Amniotic epithelial cell (primary cell): ENCODE measurements around the gene GLRB.
A peak's percentile ranks its signal among the peaks of the same experiment; 100 is the strongest.
"Not testable (repeated sequence)": the region's sequence is repeated elsewhere in the genome, so short reads cannot be mapped to it uniquely, and the experiment has no call there.

Source experiments
- DNase-seq: peaks from one replicate; pipeline ENCODE4 v3.0.0-alpha.2; 2010; ENCODE audit warnings: low read depth

Gene GLRB

DNA sequence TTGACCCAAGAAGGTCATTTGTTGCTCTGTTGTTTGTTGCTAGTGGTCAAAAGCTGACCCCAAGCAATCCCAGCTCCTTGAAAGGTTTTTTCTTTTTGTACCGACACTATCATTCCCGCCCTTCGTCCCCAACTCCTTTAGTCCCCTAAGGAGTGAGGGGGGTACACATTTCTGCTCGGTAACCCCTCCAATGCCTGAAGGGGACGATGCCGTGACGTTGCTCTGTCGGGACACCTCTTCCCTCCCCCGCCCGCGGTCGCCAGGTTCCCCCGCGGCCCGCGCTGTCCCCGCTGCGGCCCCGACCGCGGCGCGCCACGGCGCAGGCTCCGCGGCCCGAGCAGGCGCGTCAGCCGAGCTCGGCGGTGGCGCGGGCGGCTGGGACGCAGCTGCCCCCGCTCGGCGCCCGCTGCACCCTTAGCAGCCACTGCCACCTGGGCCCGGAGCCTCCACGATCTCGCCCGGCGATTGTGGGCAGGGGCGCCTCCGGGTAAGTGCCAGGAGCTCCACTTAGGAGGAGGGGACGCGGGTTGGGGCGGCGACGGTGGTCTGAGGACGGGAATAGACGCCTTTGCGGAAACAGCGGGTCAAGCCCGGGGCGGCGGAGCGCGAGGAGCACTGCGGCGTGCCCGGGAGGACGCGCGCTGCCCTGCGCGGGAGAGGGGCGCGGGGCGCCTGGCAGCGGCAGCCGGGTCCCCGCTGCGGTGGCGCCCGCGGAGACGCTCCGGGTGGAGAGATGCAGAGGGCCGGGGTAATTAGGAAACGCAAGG lies at the start of gene GLRB:
Gene GLRB (plus strand): TSS at position 340 of the 767 bp plus-strand sequence. CDS start 1,875 bp downstream, outside the sequence.
- DNase-seq = no peak

DNA sequence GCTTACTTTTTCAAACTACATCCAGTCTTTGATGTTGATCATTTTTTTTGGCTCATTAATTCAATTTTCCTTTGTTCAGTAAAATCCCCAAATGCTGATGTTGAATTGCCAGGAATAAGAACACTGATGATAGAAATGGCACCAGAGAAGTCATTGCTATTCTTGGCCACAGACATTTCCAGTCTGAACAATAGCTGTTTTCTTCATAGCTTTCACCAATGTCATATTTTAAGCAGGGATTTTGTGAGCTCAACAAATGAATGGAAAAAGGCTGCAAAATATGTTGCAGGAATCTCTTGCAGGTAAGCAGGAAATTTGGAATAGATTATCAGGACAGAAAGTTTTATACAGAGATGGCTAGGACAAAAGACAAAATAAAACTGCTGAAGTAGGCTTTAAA lies 40.5 kb upstream of the GLRB start:
- DNase-seq = no peak

DNA sequence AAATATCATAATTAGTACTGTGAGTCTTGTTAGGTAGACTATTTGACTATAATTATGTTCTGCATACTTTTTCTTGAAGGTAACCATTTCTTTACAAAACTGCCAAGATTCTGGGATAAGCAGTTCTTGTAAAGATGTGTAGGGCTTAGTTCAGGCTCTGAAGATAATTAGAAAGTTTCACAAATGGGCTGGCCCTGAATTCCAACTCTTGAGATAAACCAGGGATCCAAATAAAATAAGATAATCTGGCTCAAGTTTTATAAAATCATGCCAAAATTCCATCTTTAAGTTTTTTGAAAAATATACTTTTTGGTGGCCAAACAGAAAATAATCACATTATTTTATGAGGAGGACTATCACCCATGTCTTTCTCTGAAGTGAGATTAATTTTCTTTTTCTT lies 35.5 kb upstream of the GLRB start:
- no peak for DNase-seq

DNA sequence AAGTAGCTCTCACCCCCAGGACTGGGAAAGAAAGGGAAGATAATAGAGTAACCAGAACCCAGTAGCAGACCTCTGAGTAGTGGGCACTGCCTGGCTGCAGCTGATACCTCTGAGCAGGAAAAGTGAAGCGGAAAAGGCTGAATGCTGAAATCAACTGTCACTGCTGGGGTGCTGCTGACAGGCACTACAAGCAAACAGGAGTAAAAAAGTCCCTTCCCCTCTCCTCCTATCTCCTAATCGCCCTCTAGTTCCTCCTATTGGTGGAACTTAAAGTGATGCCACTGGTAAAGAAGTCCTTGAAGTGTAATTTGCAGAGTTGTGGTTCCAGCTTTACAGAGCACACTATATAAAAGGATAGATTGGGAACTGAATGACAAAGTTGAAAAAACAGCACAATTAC lies 32.8 kb upstream of the GLRB start:
- DNase-seq = peak; percentile 39

DNA sequence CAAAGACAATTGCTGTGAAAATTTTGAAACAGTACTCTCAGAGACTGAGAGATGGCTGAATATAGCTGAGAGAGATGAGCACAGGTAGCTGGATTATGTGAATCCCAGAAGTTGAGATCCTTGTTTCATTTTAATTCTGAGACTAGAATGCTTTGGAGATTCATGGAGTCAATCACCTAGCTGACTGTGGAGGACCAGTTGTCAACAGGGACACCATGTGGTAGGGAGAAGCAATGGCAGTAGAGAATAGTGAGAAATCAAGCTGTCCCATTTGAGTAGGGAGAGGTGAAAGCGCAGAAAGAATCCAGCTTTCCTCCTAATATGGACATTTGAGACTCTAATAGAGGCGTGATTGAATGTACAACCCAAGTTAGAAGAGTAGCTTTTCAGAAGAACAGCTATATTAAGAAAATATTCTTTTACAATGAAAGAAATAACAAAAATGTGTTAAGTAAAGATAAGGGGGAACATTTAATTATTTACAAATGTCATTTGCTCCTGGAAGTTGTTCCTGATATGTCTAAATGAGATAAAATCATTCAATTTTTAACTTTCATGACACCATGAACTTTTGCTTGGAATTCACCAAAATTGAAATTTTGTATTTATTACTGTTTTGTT lies 30.3 kb upstream of the GLRB start:
- DNase-seq = peak; percentile 74

DNA sequence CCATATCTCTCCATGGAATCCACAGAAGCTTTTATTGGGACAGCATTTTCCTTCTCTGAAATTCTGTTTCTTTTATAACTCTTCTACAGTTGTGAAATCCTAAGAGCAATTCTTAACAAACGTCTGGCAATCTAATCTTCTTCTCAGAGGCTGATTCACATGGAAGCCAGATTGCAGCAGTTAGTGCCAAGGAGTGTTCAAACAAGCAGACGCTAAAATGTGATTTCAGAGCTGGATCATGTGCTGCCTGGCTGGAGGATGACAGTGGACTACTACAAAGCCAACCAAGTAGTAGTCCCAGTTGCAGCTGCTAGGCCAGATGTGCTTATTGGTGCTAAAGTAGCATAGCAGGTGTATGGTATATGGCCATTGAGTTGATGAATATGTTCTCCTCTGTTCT lies 27.7 kb upstream of the GLRB start:
- DNase-seq = peak; percentile 96

DNA sequence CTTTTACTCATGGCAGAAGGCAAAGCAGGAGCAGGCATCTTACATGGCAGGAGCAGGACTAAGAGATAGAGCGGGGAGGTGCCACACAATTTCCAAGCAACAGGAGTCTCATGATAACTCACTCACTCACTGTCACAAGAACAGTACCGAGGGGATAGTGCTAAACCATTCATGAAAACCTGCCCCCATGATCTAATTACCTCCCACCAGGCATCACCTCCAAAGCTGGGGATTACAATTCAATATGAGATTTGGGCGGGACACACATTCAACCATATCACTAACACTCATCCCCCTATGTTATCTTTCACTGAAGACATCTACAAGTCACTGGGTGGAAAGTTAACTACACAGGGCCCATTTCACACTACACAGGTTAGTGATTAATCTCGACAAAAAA lies 25.4 kb upstream of the GLRB start:
- DNase-seq = no peak

DNA sequence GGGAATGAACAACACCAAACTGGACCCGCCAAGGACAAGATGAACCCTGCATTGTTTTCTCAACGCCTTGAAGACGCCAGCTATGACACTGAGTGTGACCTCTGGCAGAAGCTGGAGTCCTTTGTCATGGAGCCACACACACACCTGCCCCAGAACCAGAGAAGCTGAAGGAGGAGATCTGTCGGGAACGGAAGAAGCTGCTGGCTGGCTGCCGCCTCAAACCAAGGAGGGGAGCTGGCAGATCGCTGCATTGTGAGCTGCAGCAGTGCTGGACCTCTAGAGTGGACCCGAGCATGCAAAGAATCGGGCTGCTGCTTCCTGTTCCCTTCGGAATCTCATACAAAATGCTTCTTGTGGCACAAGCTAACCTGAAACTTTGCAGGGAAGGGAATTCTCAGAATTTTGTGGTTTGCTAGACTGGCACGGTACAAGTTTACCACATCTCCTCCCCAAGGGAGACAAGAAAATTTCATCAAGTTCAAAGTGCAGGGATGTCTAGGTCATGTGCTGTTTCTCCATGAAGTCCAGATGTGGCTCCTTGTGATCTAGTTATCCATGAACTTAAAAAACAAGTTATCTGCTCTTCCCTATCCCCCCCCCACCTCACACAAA lies 23.4 kb upstream of the GLRB start:
- peak; percentile 50 for DNase-seq

DNA sequence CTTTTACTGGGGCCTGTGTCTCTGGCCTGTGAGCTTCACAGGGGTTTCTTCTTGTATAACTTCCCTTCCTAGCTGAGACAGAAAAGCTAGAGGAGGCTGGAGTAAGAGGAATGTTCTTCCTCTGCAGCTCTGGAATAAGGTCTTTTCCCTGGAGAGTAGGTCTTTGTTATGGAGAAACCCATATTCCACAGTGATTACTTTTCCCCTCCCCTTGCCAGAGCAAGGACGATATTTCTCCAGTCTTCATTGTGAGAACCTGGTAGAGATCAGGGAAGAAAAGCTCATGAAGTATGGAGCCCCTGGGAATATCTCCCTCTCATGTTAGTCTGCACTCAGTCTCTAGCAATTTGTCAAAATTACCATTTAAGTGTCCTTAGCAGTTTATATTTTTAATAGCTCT lies 18.7 kb upstream of the GLRB start:
- DNase-seq = no peak

DNA sequence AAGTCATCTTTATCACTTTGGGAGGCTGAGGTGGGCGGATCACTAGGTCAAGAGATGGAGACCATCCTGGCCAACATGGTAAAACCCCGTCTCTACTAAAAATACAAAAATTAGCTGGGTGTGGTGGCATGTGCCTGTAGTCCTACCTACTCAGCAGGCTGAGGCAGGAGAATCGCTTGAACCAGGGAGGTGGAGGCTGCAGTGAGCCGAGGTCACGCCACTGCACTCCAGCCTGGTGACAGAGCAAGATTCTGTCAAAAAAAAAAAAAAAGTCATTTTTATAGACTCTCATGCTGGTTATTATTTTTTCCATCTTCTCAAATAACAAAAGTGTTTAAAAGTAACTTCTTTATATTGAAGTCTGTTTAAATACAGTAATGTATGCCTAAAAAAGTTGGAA lies 17.1 kb upstream of the GLRB start:
- not testable (repeated sequence) for DNase-seq

DNA sequence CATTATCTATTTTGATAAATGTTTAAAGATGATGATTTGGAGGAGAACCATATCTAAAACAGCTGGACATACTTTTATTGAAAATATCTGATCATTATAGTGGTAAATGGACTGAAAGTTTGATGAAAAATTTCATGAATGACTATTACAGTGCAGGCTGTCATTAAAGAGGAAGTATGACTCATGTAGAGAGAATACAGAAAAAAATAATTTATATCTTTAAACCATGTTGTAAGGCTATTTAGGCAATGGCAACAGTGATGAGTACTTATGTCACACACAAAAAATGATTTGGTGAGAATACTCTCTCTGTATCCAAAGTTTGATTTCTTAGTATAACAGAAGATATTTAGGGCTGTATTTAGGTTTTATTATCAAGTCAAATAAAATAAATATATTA lies 3.9 kb upstream of the GLRB start:
- peak; percentile 21 for DNase-seq

DNA sequence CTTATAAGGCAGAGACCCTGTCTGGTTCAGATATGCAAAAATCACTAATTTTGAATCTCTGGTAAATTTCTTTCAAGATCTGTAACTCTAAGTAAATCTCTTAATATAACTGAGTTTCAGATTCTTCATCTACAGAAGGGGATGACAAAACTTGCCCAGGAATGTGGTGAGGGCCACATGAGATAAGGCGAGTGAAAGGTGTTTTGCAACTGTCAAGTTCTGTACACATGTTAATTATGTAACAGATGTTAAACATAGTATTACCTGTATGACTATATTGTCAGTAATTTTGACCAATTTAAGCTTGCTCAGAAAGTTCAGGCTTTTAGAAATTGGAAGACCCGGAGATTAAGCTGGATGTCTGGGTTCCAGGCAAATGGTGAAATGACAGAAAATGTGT lies 549 bp upstream of the GLRB start:
- DNase-seq = no peak

DNA sequence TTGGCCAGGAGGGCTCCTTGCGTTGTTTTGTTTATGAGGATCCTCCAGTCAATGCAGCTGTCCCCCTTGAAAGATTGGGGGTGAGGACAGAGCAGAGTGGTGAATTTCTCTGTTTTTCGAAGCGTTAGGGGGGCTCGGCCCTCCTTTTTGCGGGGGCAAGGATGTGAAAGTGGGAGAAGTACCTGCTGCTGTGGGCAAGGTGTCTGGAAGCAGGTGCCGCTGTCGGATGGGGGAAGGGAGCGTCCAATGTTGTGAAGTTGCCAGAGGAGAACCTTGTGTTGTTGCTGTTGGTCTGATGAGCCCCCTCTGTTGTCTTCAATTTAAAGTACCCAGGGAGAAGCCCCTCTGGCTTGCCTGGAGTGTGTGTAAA lies 613 bp downstream of the GLRB start:
- no peak for DNase-seq

DNA sequence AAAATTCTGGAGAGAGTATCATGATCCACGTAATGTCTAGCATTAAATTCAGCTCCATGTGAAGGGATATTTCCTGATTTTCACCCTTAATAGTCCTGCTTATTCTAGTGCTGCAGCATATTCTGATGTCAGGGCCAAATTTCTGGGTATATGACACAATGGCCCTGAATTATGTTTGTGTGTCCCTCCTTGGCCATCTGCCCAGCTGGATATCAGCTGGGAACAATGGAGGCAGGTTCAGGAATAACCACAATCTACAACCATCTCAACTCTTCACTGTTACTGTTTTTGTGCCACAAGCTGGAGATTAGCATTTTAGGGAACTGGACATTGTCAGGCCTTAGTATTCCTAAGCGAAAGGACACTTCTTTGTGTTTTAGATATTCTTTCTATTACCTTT lies 3.5 kb downstream of the GLRB start:
- no peak for DNase-seq

DNA sequence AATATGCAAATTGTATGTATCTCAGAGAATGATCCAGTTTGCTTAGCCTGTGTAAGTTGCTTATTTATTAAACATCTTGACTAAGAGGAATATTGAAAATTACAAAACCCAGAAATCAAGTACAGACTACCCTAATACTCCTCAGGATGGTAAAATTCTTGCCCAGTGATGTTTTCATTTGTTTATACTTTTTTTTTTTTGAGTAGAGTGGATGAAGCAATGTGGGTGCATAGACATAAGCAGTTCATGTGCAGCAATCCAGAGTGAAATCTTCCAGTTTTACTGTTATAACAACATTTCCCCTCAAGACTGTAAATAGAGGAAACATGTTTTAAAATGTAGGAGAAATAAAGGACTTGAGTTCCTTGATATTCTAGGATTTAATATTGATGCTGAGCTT lies 4.7 kb downstream of the GLRB start:
- no peak for DNase-seq

DNA sequence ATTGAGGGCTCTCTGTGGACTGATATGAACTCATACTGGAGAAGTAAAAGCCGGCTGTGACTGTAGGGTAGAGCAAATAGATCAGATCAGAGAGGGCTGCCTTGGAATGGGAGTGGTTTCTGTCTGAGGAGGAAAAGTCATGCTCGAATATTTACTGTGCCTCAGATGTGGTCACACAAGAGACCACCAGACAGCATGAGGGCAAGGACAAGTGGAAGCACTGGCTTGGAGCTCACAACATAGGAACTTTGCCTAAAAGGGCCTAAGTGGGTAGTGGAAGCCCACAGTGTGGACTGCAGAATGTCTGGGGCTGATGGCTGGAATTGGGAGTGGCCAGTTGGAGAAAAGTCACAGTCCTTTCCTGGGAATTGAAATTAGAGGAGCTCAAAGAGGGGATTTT lies 19.8 kb downstream of the GLRB start:
- no peak for DNase-seq

DNA sequence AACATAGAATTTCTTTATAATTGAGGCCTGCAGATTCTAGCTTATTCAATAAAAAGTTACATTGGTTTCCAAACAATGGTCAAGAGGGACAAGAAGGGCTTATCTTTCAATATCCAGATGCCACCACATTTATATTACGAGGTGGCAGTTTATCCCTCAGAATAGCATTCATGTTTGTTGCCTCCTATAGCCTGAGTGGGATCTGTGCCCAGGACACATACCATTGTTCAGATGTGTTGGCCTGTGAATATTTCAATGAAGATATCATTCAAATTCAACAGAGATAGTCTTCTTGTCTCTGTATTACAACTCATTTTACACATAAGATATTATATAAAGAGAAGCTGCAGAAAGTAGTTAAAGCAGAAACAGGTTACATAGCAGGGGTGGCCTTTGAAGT lies 20.5 kb downstream of the GLRB start:
- DNase-seq = no peak

DNA sequence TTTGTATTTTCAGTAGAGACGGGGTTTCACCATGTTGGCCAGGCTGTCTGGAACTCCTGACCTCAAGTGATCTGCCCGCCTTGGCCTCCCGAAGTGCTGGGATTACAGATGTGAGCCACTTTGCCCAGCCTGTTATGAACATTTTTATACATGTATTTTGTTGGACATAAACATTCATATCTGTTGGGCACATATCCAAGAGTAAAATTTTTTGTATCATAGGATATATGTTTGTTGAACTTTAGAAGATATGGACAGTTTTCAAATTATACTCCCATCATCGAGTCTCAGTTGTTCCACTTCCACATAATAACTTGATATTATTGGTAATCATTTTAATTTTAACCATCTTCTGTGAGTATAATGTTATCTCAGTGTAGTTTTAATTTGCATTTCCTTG lies 23.6 kb downstream of the GLRB start:
- no peak for DNase-seq

DNA sequence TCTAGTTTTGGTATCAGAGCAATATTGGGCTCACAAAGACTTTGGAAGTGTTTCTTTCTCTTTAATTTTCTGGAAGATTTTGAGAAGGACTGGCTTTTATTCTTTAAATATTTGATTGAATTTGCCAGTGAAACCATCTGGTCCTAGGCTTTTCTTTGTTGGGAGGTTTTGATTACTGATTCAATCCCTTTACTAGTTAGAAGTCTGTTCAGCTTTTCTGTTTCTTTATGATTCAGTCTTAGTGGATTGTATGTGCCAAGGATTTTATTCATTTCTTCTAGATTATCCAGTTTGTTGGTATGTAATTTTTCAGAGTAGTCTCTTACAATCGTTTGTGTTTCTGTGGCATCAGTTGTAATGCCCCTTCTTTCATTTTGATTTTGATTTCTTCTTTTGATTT lies 28.6 kb downstream of the GLRB start:
- DNase-seq = no peak

DNA sequence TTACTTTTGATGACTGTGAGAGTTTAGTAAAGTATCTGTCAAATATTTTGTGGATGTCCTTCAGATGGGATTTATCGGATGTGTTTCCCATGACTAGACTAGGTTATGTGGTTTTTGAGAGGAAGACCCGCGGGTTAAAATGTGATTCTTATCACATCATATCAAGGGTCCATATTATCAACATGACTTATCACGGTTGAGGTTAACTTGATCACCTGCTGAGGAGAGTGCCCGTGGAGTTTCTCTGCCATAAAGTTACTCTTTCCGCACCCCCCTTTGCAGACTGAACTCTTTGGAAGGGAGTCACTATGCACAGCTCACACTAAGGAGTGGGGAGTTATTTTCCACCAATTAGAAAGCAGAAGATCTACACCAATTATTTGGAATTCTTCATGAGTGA lies 38.7 kb downstream of the GLRB start:
- DNase-seq = no peak

DNA sequence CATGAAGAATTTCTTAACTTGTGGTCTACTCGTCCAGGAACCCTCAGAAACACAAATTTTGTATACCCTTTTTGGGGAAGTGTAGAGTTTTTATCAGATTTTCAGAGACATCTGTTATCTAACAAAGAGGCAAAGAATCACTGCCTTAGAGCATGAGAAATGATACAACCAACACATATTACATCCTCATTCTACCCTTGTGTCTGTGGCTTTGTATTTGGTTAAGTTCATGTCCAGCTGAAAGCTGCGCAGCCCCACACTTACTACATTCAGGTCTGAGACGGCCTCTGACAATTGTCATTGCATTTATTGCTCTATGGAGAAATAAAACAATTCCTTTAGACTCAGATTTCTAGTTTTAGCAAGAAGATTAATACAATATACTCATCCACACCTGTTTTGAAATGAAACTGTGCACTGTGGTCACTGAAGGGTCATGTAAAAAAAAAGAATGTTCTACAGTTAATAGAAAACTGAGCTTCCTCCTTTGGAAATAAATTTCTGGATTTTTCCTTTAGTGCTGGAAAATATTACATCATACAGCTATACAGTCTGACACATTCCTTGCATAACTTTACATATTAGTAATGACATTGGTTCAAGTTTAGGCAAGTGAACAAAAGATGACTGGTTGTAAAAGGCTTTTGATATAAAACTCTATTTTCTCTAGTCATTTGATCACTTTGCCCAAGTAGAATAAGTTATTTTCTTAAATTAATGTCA lies 39.8 kb downstream of the GLRB start:
- DNase-seq = peak; percentile 71

DNA sequence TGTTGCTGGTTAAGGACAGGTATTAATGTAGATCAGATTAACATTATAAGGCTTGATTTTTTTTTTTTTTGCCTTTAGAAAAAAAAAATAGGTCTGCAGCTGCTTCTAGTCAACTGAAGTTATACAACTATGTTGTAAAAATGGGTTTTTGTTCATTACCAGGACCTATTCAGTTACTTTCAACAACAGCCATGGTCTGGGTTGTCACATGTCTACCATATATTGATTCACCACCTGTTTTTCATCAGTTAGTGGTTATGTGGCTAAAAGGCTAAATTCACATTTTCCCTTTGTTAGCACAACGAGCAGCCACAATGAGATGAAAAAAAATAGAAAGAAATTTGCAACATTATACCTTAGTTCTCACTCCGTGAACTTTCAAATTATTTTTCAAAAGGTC lies 45.5 kb downstream of the GLRB start:
- DNase-seq = no peak

DNA sequence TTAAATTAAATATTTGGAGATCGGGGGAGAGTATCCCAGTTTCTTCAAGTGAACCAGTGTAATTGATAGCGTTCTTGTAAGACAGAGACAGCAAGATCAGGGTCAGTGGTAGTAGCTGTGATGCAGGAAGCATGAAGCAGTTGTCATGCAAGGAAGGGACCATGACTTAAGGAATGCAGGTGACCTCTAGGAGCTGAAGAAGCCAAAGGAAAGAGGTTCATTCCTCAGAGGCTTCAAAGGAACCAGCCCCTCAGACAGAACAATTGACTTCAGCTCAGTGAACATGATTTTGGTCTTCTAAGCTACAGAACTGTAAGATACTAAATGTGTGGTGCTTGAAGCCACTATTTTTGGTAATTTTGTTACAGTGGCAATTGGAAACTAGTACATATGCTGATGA lies 51.6 kb downstream of the GLRB start:
- no peak for DNase-seq
